HG03064 (cell line): Measurements from ENCODE around the gene LCNL1.

ENCODE experiments used
- ATAC-seq: cut with Tn5 transposase; IDR thresholded peaks from one replicate; pipeline ENCODE4 v1.9.1; 2021; ENCODE audit warnings: low read depth; ENCODE audit not compliant: unreplicated experiment

LCNL1 gene

DNA sequence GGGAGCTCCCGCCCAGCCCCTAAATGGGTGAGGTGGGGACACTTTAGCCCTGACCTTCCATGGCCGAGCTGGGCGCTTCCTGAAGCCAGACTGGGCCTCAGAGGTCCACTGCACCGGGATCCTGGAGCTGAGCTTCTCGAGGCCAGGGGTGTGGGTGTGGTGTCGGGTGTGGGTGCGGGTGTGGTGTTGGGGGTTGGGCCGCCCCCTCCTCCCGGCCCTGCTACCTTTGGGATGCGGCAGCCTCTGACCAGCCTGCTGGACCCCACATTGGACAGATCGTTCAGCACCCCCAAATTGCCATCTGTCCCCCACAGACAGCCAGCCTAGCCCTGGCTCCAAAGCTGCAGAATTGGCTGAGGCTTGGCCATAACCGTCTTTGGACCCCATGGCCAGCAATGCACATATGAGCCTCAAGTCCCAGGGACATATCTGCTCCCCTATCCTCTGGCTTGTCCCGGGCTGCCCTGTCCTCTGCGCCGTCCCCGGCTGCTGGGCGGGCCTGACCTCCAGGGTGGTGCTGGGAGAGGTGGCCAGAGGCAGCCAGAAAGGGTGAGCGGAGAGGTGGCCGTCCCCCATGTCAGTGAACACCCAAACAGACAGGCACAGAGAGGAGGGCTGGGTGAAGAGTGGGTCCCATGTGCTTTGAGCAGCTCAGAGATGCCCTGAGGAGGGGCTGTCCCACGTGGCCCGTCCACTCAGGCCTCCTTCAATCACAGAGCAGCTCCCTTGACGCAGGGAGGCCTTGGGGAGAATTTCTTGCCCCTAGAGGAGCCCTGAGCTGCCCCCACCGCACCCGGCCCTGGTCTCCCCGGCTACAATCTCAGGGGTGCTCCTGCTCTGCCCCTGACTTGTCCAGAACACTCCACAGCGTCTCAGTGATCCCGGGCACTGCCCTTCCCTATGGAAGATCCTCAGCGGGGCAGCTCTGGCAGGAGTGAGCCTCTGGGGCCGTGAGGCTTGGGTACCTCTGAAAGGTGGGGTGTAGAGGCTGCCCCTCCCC is 8.9 kb upstream of the LCNL1 start:
- ATAC-seq, result no peak

DNA sequence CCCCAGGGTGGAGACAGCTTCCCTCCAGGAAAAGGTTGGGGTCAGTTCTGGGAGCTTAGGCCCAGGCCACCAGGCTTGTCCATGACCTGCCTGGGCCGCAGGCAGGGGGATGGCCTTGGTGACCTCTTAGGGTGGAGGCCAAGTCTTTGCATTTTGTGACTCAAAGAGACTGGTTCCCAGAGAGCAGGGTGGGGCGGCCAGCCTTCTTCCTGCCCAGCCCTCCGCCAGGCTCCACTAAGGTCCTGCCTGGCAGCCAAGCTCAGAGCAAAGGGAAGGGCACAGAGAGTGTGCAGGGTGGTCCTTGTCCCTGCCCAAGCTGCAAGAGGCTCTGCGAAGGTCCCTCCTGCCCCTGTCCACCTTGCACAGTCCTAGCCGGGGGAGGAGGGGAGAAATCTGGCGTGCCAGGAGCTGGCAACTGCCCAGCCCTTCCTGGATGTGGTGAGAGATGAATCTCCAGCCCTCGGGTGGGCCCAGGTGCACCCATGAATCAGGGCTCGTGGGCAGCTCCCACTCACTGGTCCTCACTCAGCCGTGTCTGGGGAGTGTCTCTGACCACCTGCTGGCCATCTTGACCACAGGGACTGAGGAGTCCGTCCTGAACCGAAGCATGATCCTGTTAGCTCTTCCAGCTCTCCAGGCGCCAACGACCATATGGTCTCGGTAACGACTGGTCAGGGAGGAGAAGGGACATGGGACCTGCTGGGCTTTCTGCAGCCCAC is 7.8 kb upstream of the LCNL1 start:
- ATAC-seq, result no peak

DNA sequence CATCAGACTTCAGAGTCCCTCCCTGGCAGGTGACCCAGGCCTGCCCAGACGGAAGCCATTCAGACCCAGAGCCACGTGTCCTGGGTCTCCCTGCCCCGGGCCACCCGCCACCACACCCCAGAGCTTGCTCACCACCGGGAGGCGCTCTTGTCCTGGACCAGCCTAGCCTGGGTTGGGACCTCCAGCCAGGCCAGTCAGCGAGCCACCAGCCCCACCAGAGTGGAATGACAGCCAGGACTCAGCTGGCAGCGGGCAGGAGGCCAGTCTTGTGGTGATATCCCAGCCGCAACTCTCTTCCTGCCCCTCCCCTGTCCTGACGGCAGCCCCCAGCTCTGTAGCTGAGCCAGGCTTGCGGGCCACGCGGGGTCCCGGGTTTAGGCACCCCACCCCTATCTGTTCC is 7.1 kb upstream of the LCNL1 start:
- no peak for ATAC-seq

DNA sequence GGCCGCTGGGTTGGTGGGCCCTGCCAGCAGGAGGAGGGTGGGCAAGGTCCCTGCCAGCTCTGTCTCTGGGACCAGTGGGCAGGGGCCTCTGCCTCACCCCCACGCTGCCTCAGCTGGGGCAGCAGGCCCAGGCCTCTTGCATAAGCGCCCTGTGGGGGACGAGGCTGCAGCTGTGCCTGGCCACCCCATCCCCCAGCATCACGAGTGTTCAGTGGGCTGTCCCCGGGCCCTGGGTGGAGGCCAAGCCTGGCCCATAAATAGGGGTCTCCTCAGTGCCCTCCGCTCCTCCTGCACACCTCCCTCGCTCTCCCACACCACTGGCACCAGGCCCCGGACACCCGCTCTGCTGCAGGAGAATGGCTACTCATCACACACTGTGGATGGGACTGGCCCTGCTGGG is 5.6 kb upstream of the LCNL1 start, which contains the start of gene PTGDS:
TSS of gene PTGDS (plus strand) at position 282 of the 400 bp plus-strand sequence. CDS start at position 357, 75 bp downstream.
- ATAC-seq, result no peak

GRCh38 chr9:136977649-136978072 is 5.1 kb upstream of the LCNL1 start:
- ATAC-seq, result no peak

- no peak for ATAC-seq
Observed at GRCh38 chr9:136978073-136978864, 4.5 kb upstream of the LCNL1 start.

- ATAC-seq, result no peak
Observed at GRCh38 chr9:136978865-136979544, 3.8 kb upstream of the LCNL1 start.

GRCh38 chr9:136979769-136980587 is 2.8 kb upstream of the LCNL1 start:
- ATAC-seq, result no peak

DNA sequence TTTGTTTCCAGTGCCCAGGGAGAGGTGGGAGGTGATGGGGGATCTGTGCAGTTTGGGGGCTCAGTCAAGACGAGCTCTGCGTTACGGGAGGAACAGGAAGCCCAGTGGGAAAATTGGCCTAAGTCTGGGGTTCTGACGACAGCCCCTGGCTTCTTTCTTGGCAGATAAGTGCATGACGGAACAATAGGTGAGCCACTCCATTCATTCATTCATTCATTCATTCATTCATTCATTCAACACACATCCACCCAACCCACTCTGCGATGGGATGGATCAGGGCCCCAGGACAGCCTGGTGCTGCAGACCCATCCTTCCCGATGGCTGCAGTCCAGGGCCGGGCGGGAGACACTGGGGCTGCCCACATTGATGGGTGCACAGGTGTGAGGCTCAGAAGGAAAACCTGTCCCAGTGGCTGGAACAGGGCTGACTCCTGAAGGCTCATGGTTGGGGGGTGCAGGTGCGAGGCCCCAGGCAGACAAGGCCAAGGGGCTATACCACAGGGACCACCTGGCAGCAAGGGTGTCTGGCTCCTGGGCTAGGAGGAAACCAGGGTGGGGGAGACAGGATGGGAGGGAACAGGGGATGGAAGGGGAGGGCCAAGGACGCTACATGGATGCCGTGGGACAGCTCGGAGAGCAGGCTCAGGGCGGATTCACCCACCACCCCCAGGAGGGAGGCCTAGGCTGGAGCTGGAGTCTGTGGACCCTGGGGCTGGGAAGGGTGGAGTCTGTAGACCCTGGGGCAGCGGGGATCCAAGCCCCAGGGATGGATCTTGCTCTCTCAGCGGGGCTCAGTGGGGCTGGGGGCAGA is 1.9 kb upstream of the LCNL1 start:
- ATAC-seq, result no peak

- no peak for ATAC-seq
Observed at GRCh38 chr9:136981588-136982231, 1.1 kb upstream of the LCNL1 start.

GRCh38 chr9:136983167-136983566 is 374 bp downstream of the LCNL1 start:
- ATAC-seq, result no peak

DNA sequence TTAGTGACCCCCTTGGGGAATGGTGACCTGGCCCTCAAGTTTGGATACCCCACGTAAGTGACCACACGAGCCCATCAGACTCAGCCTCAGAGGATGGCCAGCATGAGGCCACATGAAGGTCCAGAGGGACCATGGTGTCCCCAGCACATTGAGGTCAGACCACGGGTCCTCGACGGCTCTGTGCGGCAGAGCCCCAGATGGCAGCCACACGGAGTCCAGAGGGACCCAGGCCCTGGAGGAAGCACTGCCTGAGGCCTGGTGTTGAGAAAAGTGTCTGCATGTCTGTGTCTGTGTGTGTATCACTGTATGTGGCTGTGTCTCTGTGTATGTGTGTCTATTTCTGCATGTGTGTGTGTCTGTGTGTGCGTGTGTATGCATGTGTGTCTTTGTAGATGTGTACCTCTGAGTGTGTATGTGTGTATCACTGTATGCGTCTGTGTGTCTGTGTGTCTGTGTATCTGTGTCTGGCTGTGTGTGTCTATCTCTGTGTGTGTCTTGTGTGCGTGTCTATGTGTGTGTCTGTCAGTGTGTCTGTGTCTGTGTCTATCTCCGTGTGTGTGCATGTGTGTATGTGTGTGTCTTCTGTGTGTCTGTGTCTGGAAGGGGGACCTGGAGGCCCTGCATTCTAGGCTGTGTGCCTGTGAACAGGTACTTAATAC is 992 bp downstream of the LCNL1 start:
- no peak for ATAC-seq

DNA sequence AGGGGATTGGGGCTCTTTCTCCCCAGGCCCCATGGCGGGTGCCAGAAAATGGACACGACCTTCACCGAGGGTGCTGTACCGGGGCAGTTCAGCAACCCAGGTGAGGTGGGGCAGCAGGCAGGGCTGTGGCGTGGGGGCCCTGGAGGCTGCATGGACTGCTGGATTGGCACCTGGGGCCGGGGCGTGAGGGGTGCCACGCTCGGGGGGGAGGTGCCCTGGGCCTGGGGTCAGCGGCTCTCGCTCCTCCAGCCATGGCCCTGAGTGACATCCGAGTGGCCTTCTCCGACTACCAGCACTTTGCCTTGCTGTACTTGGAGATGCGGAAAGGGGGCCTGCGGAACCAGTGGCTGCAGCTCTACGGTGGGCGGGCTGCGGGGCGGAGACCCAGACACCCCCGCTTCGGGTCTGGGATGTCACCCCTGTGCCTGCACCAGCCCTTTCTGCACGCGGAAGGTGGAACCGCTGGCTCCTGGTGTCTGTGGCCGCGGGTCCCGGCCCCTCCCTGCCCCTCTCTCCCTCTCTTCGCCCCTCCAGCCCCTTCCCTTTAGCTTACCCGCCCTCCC is 1.8 kb downstream of the LCNL1 start:
- no peak for ATAC-seq

GRCh38 chr9:136985027-136985602 is 2.3 kb downstream of the LCNL1 start:
- no peak for ATAC-seq

- no peak for ATAC-seq
Observed at GRCh38 chr9:136985853-136986252, 3.1 kb downstream of the LCNL1 start.

GRCh38 chr9:136988872-136989271 is 6.1 kb downstream of the LCNL1 start:
- ATAC-seq, result no peak
